ENCODE measurements around the gene PPFIA1. TPM values are rescaled to one million over a fixed set of nuclear protein-coding genes. Genes with fewer than 3 reads are reported as not detected.
"Not testable (repeated sequence)": the region's sequence is repeated elsewhere in the genome, so short reads cannot be mapped to it uniquely, and the experiment has no call there.

The PPFIA1 gene
- total and polyA plus RNA-seq, 2 of the 13 experiments (the other 11 are each of a cell fraction or from before 2014, with no cell fraction given): 29.9 to 45.2 TPM

DNA sequence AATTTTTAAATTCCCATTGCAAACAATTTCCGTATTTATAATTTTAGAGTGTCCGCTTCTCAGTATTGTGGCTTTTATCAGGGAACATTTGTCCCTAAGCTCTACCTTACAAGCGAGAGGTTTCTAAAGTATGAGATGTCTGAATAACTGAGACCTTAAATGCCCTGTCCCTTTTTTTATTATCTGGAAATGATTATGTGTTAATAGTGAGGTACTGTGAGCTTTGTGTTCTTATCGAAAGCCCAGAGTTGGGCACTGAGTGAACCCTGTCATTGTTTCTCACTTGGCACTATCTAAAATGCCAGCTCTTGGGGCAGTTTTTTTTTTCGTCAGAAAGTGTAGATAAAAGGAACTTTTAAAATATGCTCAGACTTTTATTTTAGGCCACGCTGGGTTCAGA, 137.3 kb downstream of the PPFIA1 start:
- ChIA-PET POLR2A (no interaction called here), CTCF (ENCODE audit: low intra/inter-chr PET ratio, low total read pairs) (no interaction called here)
- Histone ChIP-seq H3K4me2 (ENCODE audit: low read depth, low read length) (no peak overlapping the region), H3K36me3 (replicated peaks in 1 of 2; ENCODE audit: control insufficient read depth in 1 of 2, insufficient read depth in 2 of 2, low read length in 2 of 2) (peaks cover 42 to 77% of the 10 kb centered on the region in 2 experiments), H3K4me1 (ENCODE audit: insufficient read depth, low read length) (peaks cover 5% of the 10 kb centered on the region), H2AFZ (ENCODE audit: low read length) (no peak overlapping the region), H3K9ac (ENCODE audit: insufficient read depth, low read depth, low read length) (no peak overlapping the region), H3K27ac (ENCODE audit: extremely low read length, insufficient read depth, low read length) (no peak overlapping the region), H3K4me3 (replicated peaks in 1 of 3; ENCODE audit: insufficient read depth in 1 of 3, low read depth in 2 of 3, low read length in 3 of 3) (no peak overlapping the region), H4K20me1 (ENCODE audit: insufficient read depth, low read length) (peaks cover 25% of the 10 kb centered on the region), H3K79me2 (ENCODE audit: insufficient read depth, low read length) (peaks cover 23% of the 10 kb centered on the region), H3K9me3 (ENCODE audit: low read length) (no peaks in the 10 kb centered on the region), H3K27me3 (ENCODE audit: control insufficient read depth in 1 of 2, insufficient read depth in 2 of 2, low read length in 2 of 2) (no peaks in the 10 kb centered on the region)
- intact Hi-C loops (cut with micrococcal nuclease; ENCODE audit: unreplicated experiment) (no loop called here), in situ Hi-C loops (cut with HindIII; ENCODE audit: extremely low pct_ligation_motif_present, low pct_unique_long_range_greater_than_20kb) (no loop called here)
- WGBS (ENCODE audit: low lambda C conversion rate): 96% methylated on average over 6 of the region's 6 CpGs
- FAIRE-seq: no peak
- DNase-seq (ENCODE audit: low spot score): no peak
- TF ChIP-seq ZNF547 (CRISPR knock-in tag; IDR thresholded peaks at IDR 0.05) (no peak), ISX (CRISPR knock-in tag; conservative IDR thresholded peaks at IDR 0.05) (no peak), ARHGAP35 (CRISPR knock-in tag; IDR thresholded peaks at IDR 0.05; ENCODE audit: borderline replicate concordance) (no peak), GTF3A (CRISPR knock-in tag; conservative IDR thresholded peaks at IDR 0.05) (no peak), MEIS1 (CRISPR knock-in tag; IDR thresholded peaks at IDR 0.05; ENCODE audit: borderline replicate concordance) (no peak)
- TF ChIP-seq, protein P1, sequence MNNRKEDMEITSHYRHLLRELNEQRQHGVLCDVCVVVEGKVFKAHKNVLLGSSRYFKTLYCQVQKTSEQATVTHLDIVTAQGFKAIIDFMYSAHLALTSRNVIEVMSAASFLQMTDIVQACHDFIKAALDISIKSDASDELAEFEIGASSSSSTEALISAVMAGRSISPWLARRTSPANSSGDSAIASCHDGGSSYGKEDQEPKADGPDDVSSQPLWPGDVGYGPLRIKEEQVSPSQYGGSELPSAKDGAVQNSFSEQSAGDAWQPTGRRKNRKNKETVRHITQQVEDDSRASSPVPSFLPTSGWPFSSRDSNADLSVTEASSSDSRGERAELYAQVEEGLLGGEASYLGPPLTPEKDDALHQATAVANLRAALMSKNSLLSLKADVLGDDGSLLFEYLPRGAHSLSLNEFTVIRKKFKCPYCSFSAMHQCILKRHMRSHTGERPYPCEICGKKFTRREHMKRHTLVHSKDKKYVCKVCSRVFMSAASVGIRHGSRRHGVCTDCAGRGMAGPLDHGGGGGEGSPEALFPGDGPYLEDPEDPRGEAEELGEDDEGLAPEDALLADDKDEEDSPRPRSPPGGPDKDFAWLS (CRISPR knock-in tag; IDR thresholded peaks at IDR 0.05; ENCODE audit: borderline replicate concordance): no peak
- ATAC-seq: no peak
- BruUV-seq (replicated peaks): TSS peak; percentile 16

DNA sequence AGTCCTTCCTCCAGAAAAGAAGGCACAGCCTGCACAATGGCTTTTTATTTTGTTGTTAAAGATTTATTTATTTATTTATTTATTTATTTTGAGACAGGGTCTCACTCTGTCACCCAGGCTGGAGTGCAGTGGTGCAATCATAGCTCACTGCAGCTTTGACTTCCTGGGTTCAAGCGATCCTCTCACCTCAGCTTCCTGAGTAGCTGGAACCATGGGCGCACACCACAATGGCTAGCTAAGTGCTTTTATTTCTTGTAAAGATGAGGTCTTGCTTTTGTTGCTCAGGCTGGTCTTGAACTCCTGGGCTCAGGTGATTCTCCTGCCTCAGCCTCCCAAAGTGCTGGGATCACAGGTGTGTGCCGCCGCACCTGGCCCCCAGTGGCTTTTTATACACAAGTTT, 137.8 kb downstream of the PPFIA1 start:
- H3K9me3 ChIP-seq (ENCODE audit: low read length); H3K4me2 ChIP-seq (ENCODE audit: low read depth, low read length); in situ Hi-C loops (cut with HindIII; ENCODE audit: extremely low pct_ligation_motif_present, low pct_unique_long_range_greater_than_20kb); intact Hi-C loops (cut with micrococcal nuclease; ENCODE audit: unreplicated experiment); H3K27me3 ChIP-seq (ENCODE audit: control insufficient read depth in 1 of 2, insufficient read depth in 2 of 2, low read length in 2 of 2); CTCF ChIA-PET (ENCODE audit: low intra/inter-chr PET ratio, low total read pairs); H3K4me1 ChIP-seq (ENCODE audit: insufficient read depth, low read length); DNase-seq (ENCODE audit: low spot score); FAIRE-seq; H3K9ac ChIP-seq (ENCODE audit: insufficient read depth, low read depth, low read length); BruUV-seq (replicated peaks); ATAC-seq; H3K4me3 ChIP-seq (replicated peaks in 1 of 3; ENCODE audit: insufficient read depth in 1 of 3, low read depth in 2 of 3, low read length in 3 of 3); POLR2A ChIA-PET; H2AFZ ChIP-seq (ENCODE audit: low read length); H3K27ac ChIP-seq (ENCODE audit: extremely low read length, insufficient read depth, low read length): not testable (repeated sequence)
- WGBS (ENCODE audit: low lambda C conversion rate): 100% methylated on average over 4 of the region's 4 CpGs
- Histone ChIP-seq H3K79me2 (ENCODE audit: insufficient read depth, low read length) (peaks cover 18% of the 10 kb centered on the region), H4K20me1 (ENCODE audit: insufficient read depth, low read length) (peaks cover 21% of the 10 kb centered on the region; the same call in 1 of the 2 replicates), H3K36me3 (replicated peaks in 1 of 2; ENCODE audit: control insufficient read depth in 1 of 2, insufficient read depth in 2 of 2, low read length in 2 of 2) (peaks cover 43 to 82% of the 10 kb centered on the region in 2 experiments)

Measured in HepG2 (cell line).